ENCODE results near the gene EXOC6B.

- TF ChIP-seq CTCF (IDR thresholded peaks at IDR 0.05) = no peak
- no peak for TF ChIP-seq POLR2A (IDR thresholded peaks at IDR 0.05)
Observed at GRCh38 chr2:72176281-72176680, 649.6 kb downstream of the EXOC6B start.
